IMR-90 (cell line): Measurements from ENCODE around the gene ARMH4.

ENCODE experiments used
- CTCF ChIP-seq: conservative IDR thresholded peaks from 2 replicates; pipeline ENCODE4 v1.5.1; 2012; ENCODE audit warnings: mild to moderate bottlenecking, low read depth, low read length, improper control_type of control experiment
- POLR2A ChIP-seq: IDR thresholded peaks from 2 replicates; pipeline ENCODE4 v1.6.1; 2012; ENCODE audit warnings: mild to moderate bottlenecking, low read depth, low read length
- USF2 ChIP-seq: fragments of 150-350 bp; IDR thresholded peaks from 2 replicates; pipeline ENCODE4 v1.6.1; 2017; ENCODE audit warnings: mild to moderate bottlenecking, antibody characterized with exemption, low read length, low read depth

- no peak for TF ChIP-seq USF2
- no peak for TF ChIP-seq CTCF
- no peak for TF ChIP-seq POLR2A
Observed at GRCh38 chr14:57963071-57963470, 188.9 kb downstream of the ARMH4 start.
